ENCODE data around the gene SEL1L2.

The SEL1L2 gene

DNA sequence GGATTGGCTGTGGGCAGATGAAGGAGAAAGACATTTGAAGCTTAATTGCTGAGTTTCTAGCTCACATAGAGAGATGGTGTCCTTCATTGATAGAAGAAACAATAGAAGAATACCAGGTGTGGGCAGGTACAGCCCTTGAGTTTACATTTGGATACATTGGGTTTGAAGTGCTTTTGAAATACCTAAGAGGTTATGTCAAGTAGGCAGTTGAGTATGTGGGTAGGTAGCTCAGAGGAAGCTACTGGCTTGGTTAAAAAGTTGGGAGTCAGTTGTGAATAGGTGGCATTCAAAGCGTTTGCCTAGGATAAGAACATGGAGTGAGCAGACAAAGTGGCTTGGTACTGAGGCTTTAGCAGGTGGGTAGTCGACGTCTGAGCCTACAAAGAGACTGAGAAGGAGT, 180.6 kb downstream of the SEL1L2 start:
- ChIA-PET POLR2A (no interaction called here), CTCF (interaction anchor here (0.8 kb wide), 1 partner anchor 10 kb away, joined by 5 read pairs; no protein-coding TSS in a partner anchor)
- TF ChIP-seq BHLHE40 (IDR thresholded peaks at IDR 0.05; ENCODE audit: borderline replicate concordance) (no peak), L3MBTL2 (conservative IDR thresholded peaks at IDR 0.05) (no peak), ELF4 (IDR thresholded peaks at IDR 0.05) (no peak), FOXM1 (IDR thresholded peaks at IDR 0.05; ENCODE audit: borderline replicate concordance) (no peak), HDGF (IDR thresholded peaks at IDR 0.05; ENCODE audit: borderline replicate concordance) (no peak), CTBP1 (IDR thresholded peaks at IDR 0.05; ENCODE audit: borderline replicate concordance) (no peak), TARDBP (IDR thresholded peaks at IDR 0.05) (no peak), SP1 (IDR thresholded peaks at IDR 0.05) (no peak), ARNT (IDR thresholded peaks at IDR 0.05) (no peak), ZNF384 (IDR thresholded peaks at IDR 0.05) (no peak), PKNOX1 (IDR thresholded peaks at IDR 0.05) (no peak), FOXK2 (IDR thresholded peaks at IDR 0.05) (no peak)
- DNase-seq (ENCODE audit: extremely low spot score): no peak

- DNase-seq (ENCODE audit: extremely low spot score): no peak
- CTCF ChIA-PET: interaction anchor here (0.8 kb wide), 1 partner anchor 11 kb away, joined by 5 read pairs; no protein-coding TSS in a partner anchor
- TF ChIP-seq ARNT (IDR thresholded peaks at IDR 0.05) (no peak), HDGF (IDR thresholded peaks at IDR 0.05; ENCODE audit: borderline replicate concordance) (no peak), FOXK2 (IDR thresholded peaks at IDR 0.05) (no peak), LEF1 (IDR thresholded peaks at IDR 0.05; ENCODE audit: borderline replicate concordance) (no peak), PKNOX1 (IDR thresholded peaks at IDR 0.05) (no peak), ELF4 (IDR thresholded peaks at IDR 0.05) (no peak), FOXM1 (IDR thresholded peaks at IDR 0.05; ENCODE audit: borderline replicate concordance) (no peak), SP1 (IDR thresholded peaks at IDR 0.05) (no peak), NFRKB (IDR thresholded peaks at IDR 0.05) (no peak), FOXA1 (IDR thresholded peaks at IDR 0.05) (no peak), TARDBP (IDR thresholded peaks at IDR 0.05) (no peak), SUZ12 (IDR thresholded peaks at IDR 0.05) (no peak), CTBP1 (IDR thresholded peaks at IDR 0.05; ENCODE audit: borderline replicate concordance) (no peak), ZNF384 (IDR thresholded peaks at IDR 0.05) (no peak), L3MBTL2 (conservative IDR thresholded peaks at IDR 0.05) (no peak), BHLHE40 (IDR thresholded peaks at IDR 0.05; ENCODE audit: borderline replicate concordance) (no peak)
- POLR2A ChIA-PET: no interaction called here
These were observed 181.0 kb downstream of the SEL1L2 start for GRCh38 chr20:13809373-13809772.

GRCh38 chr20:13800728-13801134, 189.7 kb downstream of the SEL1L2 start:
- ChIA-PET POLR2A (interaction anchor here (1.0 kb wide), 1 partner anchor 16 kb away, joined by 3 read pairs; the partner anchor contains the start of genes ESF1 and NDUFAF5), CTCF (no interaction called here)
- DNase-seq (ENCODE audit: extremely low spot score): no peak
- no peak for TF ChIP-seq ZNF384 (IDR thresholded peaks at IDR 0.05)
- TF ChIP-seq L3MBTL2 (conservative IDR thresholded peaks at IDR 0.05): no peak
- no peak for TF ChIP-seq LEF1 (IDR thresholded peaks at IDR 0.05; ENCODE audit: borderline replicate concordance)
- no peak for TF ChIP-seq ARNT (IDR thresholded peaks at IDR 0.05)
- no peak for TF ChIP-seq ELF4 (IDR thresholded peaks at IDR 0.05)
- no peak for TF ChIP-seq PKNOX1 (IDR thresholded peaks at IDR 0.05)

DNA sequence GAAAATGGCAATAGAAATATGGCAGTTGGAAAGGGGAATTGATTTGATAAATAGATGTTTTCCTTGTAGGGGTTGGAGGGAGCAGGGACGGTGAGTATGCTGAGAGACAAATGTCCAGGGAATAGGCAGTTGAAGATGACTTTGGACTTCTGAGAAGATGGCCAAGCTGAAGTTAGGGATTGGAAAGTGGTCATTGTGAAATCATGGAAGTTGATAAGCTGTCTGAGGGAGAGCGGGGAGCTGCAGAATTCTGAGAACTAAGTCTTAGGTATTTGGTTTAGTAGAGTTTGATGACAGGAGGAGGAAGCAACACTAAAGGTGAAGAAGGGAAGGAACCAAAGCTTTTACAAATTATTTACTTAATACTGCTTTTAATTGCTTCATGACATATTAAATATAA, 190.4 kb downstream of the SEL1L2 start:
- TF ChIP-seq PKNOX1 (IDR thresholded peaks at IDR 0.05): no peak
- no peak for TF ChIP-seq LEF1 (IDR thresholded peaks at IDR 0.05; ENCODE audit: borderline replicate concordance)
- TF ChIP-seq ZNF384 (IDR thresholded peaks at IDR 0.05): no peak
- no peak for TF ChIP-seq TARDBP (IDR thresholded peaks at IDR 0.05)
- POLR2A ChIA-PET: interaction anchor here (1.0 kb wide), 1 partner anchor 16 kb away, joined by 3 read pairs; the partner anchor contains the start of genes ESF1 and NDUFAF5
- DNase-seq (ENCODE audit: extremely low spot score): no peak
- CTCF ChIA-PET: no interaction called here
